Stimulated activated CD4-positive, alpha-beta T cell treated with anti-CD3 and anti-CD28 coated beads, Interleukin-1b, Interleukin-23, amount 100 ng/mL, for 24 hours (primary cell): ENCODE results near the gene FEM1A.
"Not testable (repeated sequence)": the region's sequence is repeated elsewhere in the genome, so short reads cannot be mapped to it uniquely, and the experiment has no call there.

Experiments
- DNase-seq, 4 experiments: peaks; one replicate each; pipeline ENCODE4 v3.0.0-alpha.2; 2020; ENCODE audit warnings: low read depth in 4 of 4, low spot score in 1 of 4

Gene FEM1A

GRCh38 chr19:4811328-4812131 is 20.0 kb downstream of the FEM1A start:
- peak; percentile 83 to 97 (median 84) for DNase-seq

- DNase-seq = no peak
These were observed 23.3 kb downstream of the FEM1A start for GRCh38 chr19:4814625-4815425.

- peak; percentile 51 to 76 (median 70) for DNase-seq
These were observed 24.1 kb downstream of the FEM1A start for GRCh38 chr19:4815426-4816201.

GRCh38 chr19:4816202-4816949 is 24.8 kb downstream of the FEM1A start:
- DNase-seq = no peak

- no peak for DNase-seq
These were observed 25.4 kb downstream of the FEM1A start for GRCh38 chr19:4816950-4817278.

GRCh38 chr19:4817467-4818277 is 26.1 kb downstream of the FEM1A start:
- DNase-seq = no peak

- no peak for DNase-seq
These were observed 29.7 kb downstream of the FEM1A start for GRCh38 chr19:4821265-4821664.

- DNase-seq = not testable (repeated sequence)
These were observed 30.8 kb downstream of the FEM1A start for GRCh38 chr19:4822354-4822753.

- DNase-seq = no peak
These were observed 32.0 kb downstream of the FEM1A start for GRCh38 chr19:4823577-4823976.

- no peak for DNase-seq
These were observed 37.6 kb downstream of the FEM1A start for GRCh38 chr19:4829001-4829712.

GRCh38 chr19:4830332-4830731 is 38.8 kb downstream of the FEM1A start:
- DNase-seq = no peak

- DNase-seq = no peak
These were observed 39.3 kb downstream of the FEM1A start for GRCh38 chr19:4830768-4831265.

- DNase-seq = peak; percentile 45 to 76 (median 62)
These were observed 39.9 kb downstream of the FEM1A start, which contains the start of gene TICAM1 for GRCh38 chr19:4831304-4831978. Gene TICAM1 (minus strand): TSS chr19:4831712. CDS start chr19:4818377, 13,335 bp downstream.

- not testable (repeated sequence) for DNase-seq
These were observed 40.4 kb downstream of the FEM1A start for GRCh38 chr19:4831979-4832340.

- no peak for DNase-seq
These were observed 41.2 kb downstream of the FEM1A start for GRCh38 chr19:4832776-4833175.

GRCh38 chr19:4839192-4839591 is 47.7 kb downstream of the FEM1A start:
- no peak for DNase-seq

- no peak for DNase-seq
These were observed 52.1 kb downstream of the FEM1A start for GRCh38 chr19:4843647-4843965.

GRCh38 chr19:4844348-4845179 is 53.0 kb downstream of the FEM1A start:
- DNase-seq = no peak
